Natural killer cell (primary cell): Measurements from ENCODE around the gene TMC2. TPM values are rescaled to one million over a fixed set of nuclear protein-coding genes. Genes with fewer than 3 reads are reported as not detected.

Experiments used
- ATAC-seq, 3 donors: fragments of 150-1000 bp in 2 of 3; fragments of 200-7000 bp in 1 of 3; cut with Tn5 transposase; 1 replicate in 1 of 3; 2 replicates in 2 of 3; pipeline ENCODE4 v1.10.0; 2021; ENCODE audit warnings: mild to moderate bottlenecking in 2 of 3, moderate library complexity in 2 of 3
- DNase-seq, 2 donors: peaks; one replicate each; pipeline versions ENCODE4 v3.0.0 to v3.0.0-alpha.2; 2013 to 2021; ENCODE audit warnings: mixed read lengths in 1 of 2
- H3K27ac ChIP-seq: one replicate; pipeline ENCODE4 v1.5.1; 2013; ENCODE audit warnings: mild to moderate bottlenecking, low read length
- H3K27me3 ChIP-seq: one replicate; pipeline ENCODE4 v1.6.1; 2013; ENCODE audit warnings: low read length; ENCODE audit not compliant: control insufficient read depth, insufficient read depth
- H3K36me3 ChIP-seq: one replicate; pipeline ENCODE4 v1.6.1; 2013; ENCODE audit warnings: low read length; ENCODE audit not compliant: control insufficient read depth, insufficient read depth
- H3K4me1 ChIP-seq: one replicate; pipeline ENCODE4 v1.6.1; 2013; ENCODE audit warnings: low read length; ENCODE audit not compliant: control insufficient read depth, insufficient read depth
- H3K4me3 ChIP-seq: one replicate; pipeline ENCODE4 v1.5.1; 2013; ENCODE audit warnings: low read length
- H3K9me3 ChIP-seq: one replicate; pipeline ENCODE4 v1.6.1; 2013; ENCODE audit warnings: low read length; ENCODE audit not compliant: control insufficient read depth, insufficient read depth
- H3K27ac Mint-ChIP-seq, 2 donors: one replicate each; pipeline ENCODE4 v1.8.0; 2022; ENCODE audit warnings: mild to moderate bottlenecking in 2 of 2, mixed read lengths in 2 of 2, moderate library complexity in 1 of 2
- H3K27me3 Mint-ChIP-seq, 2 donors: one replicate each; pipeline ENCODE4 v1.8.0; 2022; ENCODE audit warnings: low read depth in 2 of 2, mixed read lengths in 2 of 2
- H3K36me3 Mint-ChIP-seq: one replicate; pipeline ENCODE4 v1.8.0; 2022; ENCODE audit warnings: mixed read lengths
- H3K4me1 Mint-ChIP-seq, 2 donors: one replicate each; pipeline ENCODE4 v1.8.0; 2022; ENCODE audit warnings: mixed read lengths in 2 of 2
- H3K4me3 Mint-ChIP-seq: one replicate; pipeline ENCODE4 v1.8.0; 2022; ENCODE audit warnings: mild to moderate bottlenecking, moderate library complexity, mixed read lengths
- H3K9me3 Mint-ChIP-seq, 2 donors: one replicate each; pipeline ENCODE4 v1.8.0; 2022; ENCODE audit warnings: mixed read lengths in 2 of 2
- CTCF ChIP-seq: fragments of 200-600 bp; IDR thresholded peaks from one replicate; pipeline ENCODE4 v1.8.0; 2022; ENCODE audit warnings: antibody characterized with exemption
- WGBS: methylation state at CpG from one replicate; pipeline ENCODE4 v1.1.7; 2013; ENCODE audit warnings: missing lambda C conversion rate; ENCODE audit not compliant: insufficient coverage; 5-methylcytosine and 5-hydroxymethylcytosine counted together
- intact Hi-C: fragments of 100-400 bp; cut with micrococcal nuclease; formaldehyde crosslinking; loops from one replicate; pipeline ENCODE4 v1.14.2; 2022
- total RNA-seq, 4 donors: library from RNA; stranded (reverse); fragments of 120-200 nt in 1 of 4; gene quantifications; one replicate each; pipeline versions ENCODE4 v1.2.3 to v1.2.4, GENCODE V29; 2013 to 2022

TMC2 gene
- total RNA-seq, 3 donors from 2014 or later (not counting 1 experiment from before 2014, with no cell fraction given), result 0.94 to 1.3 TPM; not detected in 1

- Histone ChIP-seq H3K4me3 (no peak overlapping the region), H3K27me3 (no peaks in the 10 kb centered on the region), H3K9me3 (peaks cover 9% of the 10 kb centered on the region), H3K36me3 (no peaks in the 10 kb centered on the region), H3K4me1 (no peaks in the 10 kb centered on the region), H3K27ac (no peak overlapping the region)
- peaks cover 6 to 16% of the 10 kb centered on the region in 2 donors for H3K27me3 Mint-ChIP-seq
- DNase-seq (no peak), ATAC-seq (no peak)
- H3K4me3 Mint-ChIP-seq, result no peak overlapping the region
- WGBS, result 78% methylated on average over 7 of the region's 7 CpGs
- peaks cover 8 to 10% of the 10 kb centered on the region in 2 donors for H3K9me3 Mint-ChIP-seq
- no peaks in the 10 kb centered on the region for H3K4me1 Mint-ChIP-seq
- intact Hi-C loops, result no loop called here
- no peak overlapping the region for H3K27ac Mint-ChIP-seq
- no peak for TF ChIP-seq CTCF
- peaks cover 12% of the 10 kb centered on the region for H3K36me3 Mint-ChIP-seq
These were observed 67.6 kb downstream of the TMC2 start for GRCh38 chr20:2603816-2604505.

- Mint-ChIP-seq H3K9me3 (peaks cover 8 to 10% of the 10 kb centered on the region in 2 donors), H3K4me3 (no peak overlapping the region), H3K27me3 (peaks cover 10 to 21% of the 10 kb centered on the region in 2 donors), H3K36me3 (peaks cover 12% of the 10 kb centered on the region), H3K27ac (no peak overlapping the region), H3K4me1 (no peaks in the 10 kb centered on the region)
- 90% methylated on average over 3 of the region's 3 CpGs for WGBS
- no peaks in the 10 kb centered on the region for H3K36me3 ChIP-seq
- H3K27me3 ChIP-seq, result peaks cover 4% of the 10 kb centered on the region
- H3K9me3 ChIP-seq, result peaks cover 9% of the 10 kb centered on the region
- no peak for TF ChIP-seq CTCF
- no peak for DNase-seq
- no peak overlapping the region for H3K4me3 ChIP-seq
- no peak overlapping the region for H3K27ac ChIP-seq
- no peak for ATAC-seq
- intact Hi-C loops, result no loop called here
- no peaks in the 10 kb centered on the region for H3K4me1 ChIP-seq
These were observed 68.1 kb downstream of the TMC2 start for GRCh38 chr20:2604506-2604835.

- WGBS, result 100% methylated on average over 1 of the region's 1 CpG
- H3K27ac Mint-ChIP-seq, result no peak overlapping the region
- Histone ChIP-seq H3K4me1 (no peaks in the 10 kb centered on the region), H3K4me3 (no peak overlapping the region), H3K27ac (no peak overlapping the region), H3K36me3 (no peaks in the 10 kb centered on the region), H3K9me3 (peaks cover 9% of the 10 kb centered on the region), H3K27me3 (peaks cover 8% of the 10 kb centered on the region)
- H3K9me3 Mint-ChIP-seq, result peaks cover 8 to 10% of the 10 kb centered on the region in 2 donors
- no peak for TF ChIP-seq CTCF
- intact Hi-C loops, result no loop called here
- peaks cover 12% of the 10 kb centered on the region for H3K36me3 Mint-ChIP-seq
- DNase-seq (no peak), ATAC-seq (no peak)
- H3K4me1 Mint-ChIP-seq, result no peaks in the 10 kb centered on the region
- H3K27me3 Mint-ChIP-seq, result peaks cover 15 to 34% of the 10 kb centered on the region in 2 donors
- no peak overlapping the region for H3K4me3 Mint-ChIP-seq
These were observed 70.2 kb downstream of the TMC2 start for GRCh38 chr20:2606507-2607006.

GRCh38 chr20:2610326-2610725 lies 74.0 kb downstream of the TMC2 start:
- H3K4me1 ChIP-seq, result no peaks in the 10 kb centered on the region
- DNase-seq, result no peak
- H3K27ac Mint-ChIP-seq, result no peak overlapping the region
- no peak overlapping the region for H3K4me3 Mint-ChIP-seq
- H3K9me3 Mint-ChIP-seq, result peaks cover 8 to 10% of the 10 kb centered on the region in 2 donors
- intact Hi-C loops, result no loop called here
- H3K4me1 Mint-ChIP-seq, result no peaks in the 10 kb centered on the region
- no peak for TF ChIP-seq CTCF
- H3K27me3 Mint-ChIP-seq, result peaks cover 21 to 35% of the 10 kb centered on the region in 2 donors
- H3K9me3 ChIP-seq, result peaks cover 9% of the 10 kb centered on the region
- H3K36me3 ChIP-seq, result no peaks in the 10 kb centered on the region
- H3K36me3 Mint-ChIP-seq, result peaks cover 12% of the 10 kb centered on the region
- WGBS, result 85% methylated on average over 5 of the region's 6 CpGs
- H3K4me3 ChIP-seq, result no peak overlapping the region
- H3K27ac ChIP-seq, result no peak overlapping the region
- peaks cover 8% of the 10 kb centered on the region for H3K27me3 ChIP-seq
- ATAC-seq, result no peak
